HepG2 (cell line): ENCODE measurements around the gene CSTPP1. TPM values are rescaled to one million over a fixed set of nuclear protein-coding genes. Genes with fewer than 3 reads are reported as not detected.

Experiments used
- ATAC-seq: fragments of 200-7000 bp; cut with Tn5 transposase; 3 replicates; pipeline ENCODE4 v1.9.1; 2020; ENCODE audit warnings: mild to moderate bottlenecking, moderate library complexity
- BruUV-seq: library from RNA; stranded (reverse); fragments of 400-500 nt; replicated peaks from 2 replicates; lab custom pipeline; 2021; lab: Mats Ljungman, UMichigan
- CTCF ChIA-PET: fragments of 300-600 bp; formaldehyde crosslinking; extraction: SDS; loops from one replicate; lab custom pipeline; 2021; ENCODE audit warnings: low total read pairs, inconsistent platforms, low intra/inter-chr PET ratio; lab: Yijun Ruan, JAX
- POLR2A ChIA-PET: fragments of 350-600 bp; sonication (Branson Sonifier 250); formaldehyde crosslinking; loops from one replicate; lab custom pipeline; 2020; ENCODE audit warnings: antibody characterized with exemption, inconsistent platforms; lab: Yijun Ruan, JAX
- DNase-seq: peaks from one replicate; pipeline ENCODE4 v3.0.0-alpha.2; 2015; ENCODE audit warnings: low spot score
- FAIRE-seq: peaks from 3 replicates; lab custom pipeline; 2011; peaks lifted over from hg19 to GRCh38; lab: Jason Lieb, UNC
- H2AFZ ChIP-seq: one replicate; pipeline ENCODE4 v1.6.1; 2011; ENCODE audit warnings: low read length, inconsistent platforms
- H3K27ac ChIP-seq: fragments of 300-600 bp; 3 replicates; pipeline ENCODE4 v1.8.0; 2011; ENCODE audit warnings: mixed run types, mild to moderate bottlenecking, mixed read lengths, low read length, inconsistent platforms; ENCODE audit not compliant: insufficient read depth; ENCODE audit errors: extremely low read length
- H3K27me3 ChIP-seq, 2 experiments: fragments of 200-600 bp in 1 of 2; 2 replicates in 1 of 2; 3 replicates in 1 of 2; pipeline versions ENCODE4 v1.6.0 to v1.8.0; 2011; ENCODE audit warnings: low read length in 2 of 2, mild to moderate bottlenecking in 2 of 2, moderate library complexity in 2 of 2, inconsistent platforms in 1 of 2; ENCODE audit not compliant: insufficient read depth in 2 of 2, control insufficient read depth in 1 of 2
- H3K36me3 ChIP-seq, 2 experiments: fragments of 200-600 bp in 1 of 2; replicated peaks in 1 of 2; 2 replicates in 1 of 2; 3 replicates in 1 of 2; pipeline versions ENCODE4 v1.5.1 to v1.8.0; 2011; ENCODE audit warnings: low read length in 2 of 2, inconsistent platforms in 1 of 2; ENCODE audit not compliant: insufficient read depth in 2 of 2, control insufficient read depth in 1 of 2
- H3K4me1 ChIP-seq: 2 replicates; pipeline ENCODE4 v1.5.1; 2012; ENCODE audit warnings: low read length, inconsistent platforms; ENCODE audit not compliant: insufficient read depth
- H3K4me2 ChIP-seq: 2 replicates; pipeline ENCODE4 v1.6.0; 2011; ENCODE audit warnings: low read depth, low read length, inconsistent platforms
- H3K4me3 ChIP-seq, 3 experiments: fragments of 200-600 bp in 1 of 3; sonication (generic), shearing (Covaris generic) in 1 of 3; replicated peaks in 1 of 3; 2 replicates each; pipeline ENCODE4 v1.5.1; 2011 to 2016; ENCODE audit warnings: low read length in 3 of 3, inconsistent platforms in 2 of 3, low read depth in 2 of 3, mild to moderate bottlenecking in 2 of 3, control low read depth in 1 of 3, mixed read lengths in 1 of 3; ENCODE audit not compliant: insufficient read depth in 1 of 3
- H3K79me2 ChIP-seq: one replicate; pipeline ENCODE4 v1.6.1; 2011; ENCODE audit warnings: low read length, inconsistent platforms; ENCODE audit not compliant: insufficient read depth
- H3K9ac ChIP-seq: 2 replicates; pipeline ENCODE4 v1.6.0; 2011; ENCODE audit warnings: mild to moderate bottlenecking, low read depth, low read length, inconsistent platforms; ENCODE audit not compliant: insufficient read depth
- H3K9me3 ChIP-seq: 2 replicates; pipeline ENCODE4 v1.5.1; 2012; ENCODE audit warnings: mild to moderate bottlenecking, low read length
- H4K20me1 ChIP-seq: 2 replicates; pipeline ENCODE4 v1.6.0; 2011; ENCODE audit warnings: inconsistent platforms, mild to moderate bottlenecking, low read length, moderate library complexity; ENCODE audit not compliant: insufficient read depth
- ASH2L ChIP-seq: fragments of 300-600, 200-600 bp; sonication (generic); IDR thresholded peaks from 2 replicates; pipeline ENCODE4 v1.7.0; 2017; ENCODE audit warnings: low read depth, mild to moderate bottlenecking, moderate library complexity, mixed read lengths, low read length; ENCODE audit not compliant: insufficient read length
- CCDC6 ChIP-seq: sonication (generic); formaldehyde crosslinking; IDR thresholded peaks from 2 replicates; pipeline ENCODE4 v1.8.1; 2022; ENCODE audit warnings: mild to moderate bottlenecking, missing genetic modification reagents, moderate library complexity
- HBP1 ChIP-seq: IDR thresholded peaks from 2 replicates; pipeline ENCODE4 v1.6.1; 2016; ENCODE audit warnings: low read depth, control low read depth
- MBNL3 ChIP-seq: fragments of 250-450 bp; sonication (Bioruptor Pico); conservative IDR thresholded peaks from 2 replicates; pipeline ENCODE4 v1.8.0; 2022; ENCODE audit warnings: mild to moderate bottlenecking, inconsistent platforms
- PBX3 ChIP-seq: sonication (generic); formaldehyde crosslinking; IDR thresholded peaks from 2 replicates; pipeline ENCODE4 v1.8.1; 2023; ENCODE audit warnings: missing genetic modification reagents, inconsistent platforms, borderline replicate concordance
- SNAPC2 ChIP-seq: sonication (generic); formaldehyde crosslinking; IDR thresholded peaks from 2 replicates; pipeline ENCODE4 v1.8.1; 2022; ENCODE audit warnings: mild to moderate bottlenecking, missing genetic modification reagents
- ZFP36L1 ChIP-seq: sonication (generic); formaldehyde crosslinking; IDR thresholded peaks from 2 replicates; pipeline ENCODE4 v1.8.0; 2022; ENCODE audit warnings: mild to moderate bottlenecking, missing genetic modification reagents, moderate library complexity
- ZFP82 ChIP-seq: sonication (generic); formaldehyde crosslinking; IDR thresholded peaks from 2 replicates; pipeline ENCODE4 v1.5.1; 2020; ENCODE audit warnings: mild to moderate bottlenecking, missing genetic modification reagents, borderline replicate concordance
- ZNF121 ChIP-seq: sonication (generic); formaldehyde crosslinking; IDR thresholded peaks from 2 replicates; pipeline ENCODE4 v1.5.0; 2020; ENCODE audit warnings: mild to moderate bottlenecking, missing genetic modification reagents
- ZNF225 ChIP-seq: sonication (generic); formaldehyde crosslinking; IDR thresholded peaks from 2 replicates; pipeline ENCODE4 v1.4.0; 2020; ENCODE audit warnings: mild to moderate bottlenecking, missing genetic modification reagents
- ZNF432 ChIP-seq: sonication (generic); formaldehyde crosslinking; IDR thresholded peaks from 2 replicates; pipeline ENCODE4 v1.5.0; 2020; ENCODE audit warnings: missing genetic modification reagents, mild to moderate bottlenecking, borderline replicate concordance
- ZNF546 ChIP-seq: sonication (generic); formaldehyde crosslinking; conservative IDR thresholded peaks from 2 replicates; pipeline ENCODE4 v1.8.1; 2023; ENCODE audit warnings: mild to moderate bottlenecking, missing genetic modification reagents
- ZNF746 ChIP-seq: sonication (generic); formaldehyde crosslinking; IDR thresholded peaks from 2 replicates; pipeline ENCODE4 v1.8.0; 2022; ENCODE audit warnings: mild to moderate bottlenecking, missing genetic modification reagents
- ZNF766 ChIP-seq: sonication (generic); formaldehyde crosslinking; IDR thresholded peaks from 2 replicates; pipeline ENCODE4 v1.5.0; 2020; ENCODE audit warnings: missing genetic modification reagents, borderline replicate concordance
- ZSCAN29 ChIP-seq: sonication (generic); formaldehyde crosslinking; conservative IDR thresholded peaks from 2 replicates; pipeline ENCODE4 v1.4.0; 2020; ENCODE audit warnings: mild to moderate bottlenecking, missing genetic modification reagents
- ZSCAN30 ChIP-seq: sonication (generic); formaldehyde crosslinking; IDR thresholded peaks from 2 replicates; pipeline ENCODE4 v1.5.0; 2020; ENCODE audit warnings: mild to moderate bottlenecking, missing genetic modification reagents
- WGBS: methylation state at CpG from one replicate; pipeline ENCODE4 v1.1.6; 2017; ENCODE audit warnings: low lambda C conversion rate; 5-methylcytosine and 5-hydroxymethylcytosine counted together
- in situ Hi-C: cut with HindIII; loops from 2 replicates; pipeline ENCODE4 v1.10.0; 2017; ENCODE audit warnings: low pct_unique_long_range_greater_than_20kb; ENCODE audit not compliant: extremely low pct_ligation_motif_present
- intact Hi-C: fragments of 100-400 bp; cut with micrococcal nuclease; formaldehyde crosslinking; loops from one replicate; pipeline ENCODE4 v1.10.0; 2022; ENCODE audit not compliant: unreplicated experiment
- polyA plus RNA-seq, 8 experiments: library from polyadenylated mRNA; depleted of rRNA in 3 of 8; stranded (reverse) in 7 of 8; unstranded in 1 of 8; fragments of >200 nt; fragmentation: Illumina TruSeq in 4 of 8; extraction: Trizol in 4 of 8; gene quantifications; 2 replicates each; pipeline versions ENCODE4 v1.2.1 to v1.2.3, GENCODE V29; 2011 to 2016; ENCODE audit warnings: low read depth in 4 of 8, missing spikeins in 1 of 8, mixed read lengths in 1 of 8; ENCODE audit not compliant: insufficient read depth in 1 of 8
- total RNA-seq, 5 experiments: library from RNA; depleted of rRNA; stranded (reverse); fragments of >200 nt; fragmentation: Illumina TruSeq; extraction: Trizol; gene quantifications; 2 replicates each; pipeline ENCODE4 v1.2.3, GENCODE V29; 2016; ENCODE audit warnings: low read depth in 1 of 5
- TF ChIP-seq, protein P1 (sequence below): IDR thresholded peaks from 2 replicates; pipeline ENCODE4 v1.6.1; 2016; ENCODE audit warnings: mild to moderate bottlenecking, missing biosample characterization, missing genetic modification reagents
- TF ChIP-seq, protein P2 (sequence below): sonication (generic); formaldehyde crosslinking; IDR thresholded peaks from 2 replicates; pipeline ENCODE4 v1.4.0; 2020; ENCODE audit warnings: mild to moderate bottlenecking, missing genetic modification reagents

Gene CSTPP1
- total and polyA plus RNA-seq, 2 of the 13 experiments (the other 11 are each of a cell fraction or from before 2014, with no cell fraction given), result 12.3 to 14.6 TPM

DNA sequence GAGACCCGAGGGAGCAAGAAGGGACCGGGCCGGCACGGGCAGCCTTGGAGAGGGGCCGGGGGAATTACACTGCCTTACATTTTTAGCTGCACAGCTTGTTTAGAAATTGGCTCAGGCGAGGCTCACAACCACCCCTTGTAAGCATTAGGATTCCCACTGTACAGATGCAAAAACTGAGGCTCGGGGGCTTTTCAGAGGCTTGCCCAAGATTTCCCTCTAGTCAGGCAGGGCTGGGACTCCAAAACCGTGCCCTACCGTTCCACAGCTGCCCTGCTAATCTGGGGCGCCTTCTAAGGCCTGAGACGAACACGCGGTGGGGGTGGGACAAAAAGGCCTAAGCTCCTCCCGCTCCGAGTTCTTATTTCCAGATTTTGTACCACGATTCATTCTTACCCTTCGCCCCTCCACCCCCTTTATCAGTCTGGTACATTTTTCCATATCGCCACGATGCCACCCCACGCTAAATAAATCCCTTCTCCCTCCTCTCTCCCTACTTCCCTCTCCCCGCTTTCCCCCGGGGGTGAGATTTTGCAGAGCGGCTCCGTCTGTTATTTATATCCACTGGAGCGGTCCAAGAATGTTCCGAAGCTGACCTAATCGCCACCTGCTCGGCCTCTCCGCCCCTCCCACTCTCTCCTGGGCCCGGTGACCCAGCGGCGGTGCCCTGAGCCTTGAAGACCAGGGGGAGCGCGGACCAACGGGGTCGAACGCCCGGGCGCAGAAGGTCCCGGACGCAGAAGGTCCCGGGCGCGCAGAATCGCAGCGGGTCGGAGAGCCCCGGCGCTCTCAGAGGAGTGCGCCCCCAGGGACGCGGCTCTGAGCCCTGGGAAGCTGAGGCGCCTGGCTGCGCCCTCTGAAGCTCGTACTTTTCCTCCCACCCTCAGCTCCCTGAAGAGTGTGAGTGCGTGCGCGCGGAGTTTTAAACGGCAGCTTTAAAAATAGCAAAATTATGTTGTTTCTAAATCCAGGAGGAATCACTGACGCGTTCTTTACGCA lies 250.4 kb downstream of the CSTPP1 start:
- H3K27me3 ChIP-seq, result no peaks in the 10 kb centered on the region
- POLR2A ChIA-PET, result interaction anchor here (0.7 to 9.2 kb wide), 17 partner anchors 9 to 360 kb away, joined by 3 to 247 read pairs (median 8); partner anchors contain the start of genes ACP2, ARFGAP2, DDB2 and NR1H3
- H3K9ac ChIP-seq, result peak overlapping the region; percentile 94
- no peaks in the 10 kb centered on the region for H3K9me3 ChIP-seq
- CTCF ChIA-PET, result no interaction called here
- no peaks in the 10 kb centered on the region for H4K20me1 ChIP-seq
- peaks cover 21% of the 10 kb centered on the region for H3K79me2 ChIP-seq
- H3K4me1 ChIP-seq, result peaks cover 56% of the 10 kb centered on the region
- peak overlapping the region; percentile 98 for H3K27ac ChIP-seq
- in situ Hi-C loops (no loop called here), intact Hi-C loops (loop anchor here (1.0 kb wide), 1 partner anchor 10 kb away; no protein-coding TSS in a partner anchor)
- ATAC-seq, result peak; percentile 11
- H3K4me2 ChIP-seq, result peak overlapping the region; percentile 97
- BruUV-seq, result TSS peak; percentile 57
- H3K36me3 ChIP-seq, result peaks cover 6 to 7% of the 10 kb centered on the region in 2 experiments; a peak in 3 of 5 replicates
- H3K4me3 ChIP-seq, result peak overlapping the region; percentile 70 to 86 (median 73)
- under 1% methylated on average over 45 of the region's 63 CpGs for WGBS
- FAIRE-seq, result peak; percentile 32
- no peak overlapping the region for H2AFZ ChIP-seq
- peak; percentile 64 for DNase-seq
- TF ChIP-seq CCDC6, result 0 out of 2 replicates have a peak, but pooled peaks have one; percentile 15
- TF ChIP-seq SNAPC2 (CRISPR knock-in tag), result 0 out of 2 replicates have a peak, but pooled peaks have one; percentile 38
- no peak for TF ChIP-seq ZNF225 (CRISPR knock-in tag)
- no peak for TF ChIP-seq PBX3 (CRISPR knock-in tag)
- 0 out of 2 replicates have a peak, but pooled peaks have one; percentile 23 for TF ChIP-seq ZNF746 (CRISPR knock-in tag)
- TF ChIP-seq ZNF432 (CRISPR knock-in tag), result no peak
- TF ChIP-seq, protein P1, sequence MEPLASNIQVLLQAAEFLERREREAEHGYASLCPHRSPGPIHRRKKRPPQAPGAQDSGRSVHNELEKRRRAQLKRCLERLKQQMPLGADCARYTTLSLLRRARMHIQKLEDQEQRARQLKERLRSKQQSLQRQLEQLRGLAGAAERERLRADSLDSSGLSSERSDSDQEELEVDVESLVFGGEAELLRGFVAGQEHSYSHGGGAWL (CRISPR knock-in tag), result peak; percentile 56; the same call in 1 of the 2 replicates
- 0 out of 2 replicates have a peak, but pooled peaks have one; percentile 43 for TF ChIP-seq ZNF766 (CRISPR knock-in tag)
- no peak for TF ChIP-seq MBNL3 (CRISPR knock-in tag)
- peak; percentile 23 for TF ChIP-seq ASH2L
- TF ChIP-seq, protein P2, sequence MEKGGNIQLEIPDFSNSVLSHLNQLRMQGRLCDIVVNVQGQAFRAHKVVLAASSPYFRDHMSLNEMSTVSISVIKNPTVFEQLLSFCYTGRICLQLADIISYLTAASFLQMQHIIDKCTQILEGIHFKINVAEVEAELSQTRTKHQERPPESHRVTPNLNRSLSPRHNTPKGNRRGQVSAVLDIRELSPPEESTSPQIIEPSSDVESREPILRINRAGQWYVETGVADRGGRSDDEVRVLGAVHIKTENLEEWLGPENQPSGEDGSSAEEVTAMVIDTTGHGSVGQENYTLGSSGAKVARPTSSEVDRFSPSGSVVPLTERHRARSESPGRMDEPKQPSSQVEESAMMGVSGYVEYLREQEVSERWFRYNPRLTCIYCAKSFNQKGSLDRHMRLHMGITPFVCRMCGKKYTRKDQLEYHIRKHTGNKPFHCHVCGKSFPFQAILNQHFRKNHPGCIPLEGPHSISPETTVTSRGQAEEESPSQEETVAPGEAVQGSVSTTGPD (CRISPR knock-in tag), result no peak
- no peak for TF ChIP-seq ZNF121 (CRISPR knock-in tag)
- no peak for TF ChIP-seq ZNF546
- no peak for TF ChIP-seq ZSCAN30 (CRISPR knock-in tag)
- TF ChIP-seq ZSCAN29 (CRISPR knock-in tag), result 0 out of 2 replicates have a peak, but pooled peaks have one; percentile 1
- 0 out of 2 replicates have a peak, but pooled peaks have one; percentile 59 for TF ChIP-seq ZFP36L1 (CRISPR knock-in tag)
- no peak for TF ChIP-seq ZFP82 (CRISPR knock-in tag)
- no peak for TF ChIP-seq HBP1
